ELF-1 (cell line): ENCODE measurements around the gene VSTM2B.

Source experiments
- DNase-seq: peaks from one replicate; pipeline ENCODE4 v3.0.0-alpha.2; 2016; ENCODE audit warnings: low read depth, low spot score

Gene VSTM2B

GRCh38 chr19:29591670-29592069 is 65.9 kb downstream of the VSTM2B start:
- no peak for DNase-seq

- no peak for DNase-seq
These were observed 68.1 kb downstream of the VSTM2B start for GRCh38 chr19:29593869-29594268.

- DNase-seq, result peak; percentile 23
These were observed 70.4 kb downstream of the VSTM2B start for GRCh38 chr19:29596080-29596727.

- DNase-seq, result peak; percentile 32
These were observed 71.2 kb downstream of the VSTM2B start for GRCh38 chr19:29596885-29597525.

- no peak for DNase-seq
These were observed 72.2 kb downstream of the VSTM2B start for GRCh38 chr19:29598036-29598435.

GRCh38 chr19:29598496-29598895 is 72.7 kb downstream of the VSTM2B start:
- DNase-seq, result no peak

- no peak for DNase-seq
These were observed 77.5 kb downstream of the VSTM2B start for GRCh38 chr19:29603308-29603707.

- DNase-seq, result peak; percentile 98
These were observed 80.0 kb downstream of the VSTM2B start, which contains the start of gene POP4 for GRCh38 chr19:29605653-29606419. Gene POP4, plus strand, starts transcription at chr19:29606283. Its CDS starts 36 bp downstream, at chr19:29606319.

GRCh38 chr19:29606420-29606747 is 80.6 kb downstream of the VSTM2B start:
- DNase-seq, result no peak

GRCh38 chr19:29609636-29610035 is 83.8 kb downstream of the VSTM2B start:
- no peak for DNase-seq

- no peak for DNase-seq
These were observed 84.4 kb downstream of the VSTM2B start for GRCh38 chr19:29610213-29610573.

GRCh38 chr19:29610574-29611271 is 84.9 kb downstream of the VSTM2B start:
- DNase-seq, result peak; percentile 90

GRCh38 chr19:29612121-29612520 is 86.3 kb downstream of the VSTM2B start:
- no peak for DNase-seq

- no peak for DNase-seq
These were observed 87.2 kb downstream of the VSTM2B start for GRCh38 chr19:29612801-29613595.

- DNase-seq, result peak; percentile 53
These were observed 88.3 kb downstream of the VSTM2B start for GRCh38 chr19:29614046-29614445.
